HepG2 (cell line): ENCODE measurements around the gene POLRMT. TPM values are rescaled to one million over a fixed set of nuclear protein-coding genes. Genes with fewer than 3 reads are reported as not detected.

Experiments
- ATAC-seq: fragments of 200-7000 bp; cut with Tn5 transposase; 3 replicates; pipeline ENCODE4 v1.9.1; 2020; ENCODE audit warnings: mild to moderate bottlenecking, moderate library complexity
- BruUV-seq: library from RNA; stranded (reverse); fragments of 400-500 nt; replicated peaks from 2 replicates; lab custom pipeline; 2021; lab: Mats Ljungman, UMichigan
- CTCF ChIA-PET: fragments of 300-600 bp; formaldehyde crosslinking; extraction: SDS; loops from one replicate; lab custom pipeline; 2021; ENCODE audit warnings: low total read pairs, inconsistent platforms, low intra/inter-chr PET ratio; lab: Yijun Ruan, JAX
- POLR2A ChIA-PET: fragments of 350-600 bp; sonication (Branson Sonifier 250); formaldehyde crosslinking; loops from one replicate; lab custom pipeline; 2020; ENCODE audit warnings: antibody characterized with exemption, inconsistent platforms; lab: Yijun Ruan, JAX
- DNase-seq: peaks from one replicate; pipeline ENCODE4 v3.0.0-alpha.2; 2015; ENCODE audit warnings: low spot score
- FAIRE-seq: peaks from 3 replicates; lab custom pipeline; 2011; peaks lifted over from hg19 to GRCh38; lab: Jason Lieb, UNC
- H2AFZ ChIP-seq: one replicate; pipeline ENCODE4 v1.6.1; 2011; ENCODE audit warnings: low read length, inconsistent platforms
- H3K27ac ChIP-seq: fragments of 300-600 bp; 3 replicates; pipeline ENCODE4 v1.8.0; 2011; ENCODE audit warnings: mixed run types, mild to moderate bottlenecking, mixed read lengths, low read length, inconsistent platforms; ENCODE audit not compliant: insufficient read depth; ENCODE audit errors: extremely low read length
- H3K27me3 ChIP-seq, 2 experiments: fragments of 200-600 bp in 1 of 2; 2 replicates in 1 of 2; 3 replicates in 1 of 2; pipeline versions ENCODE4 v1.6.0 to v1.8.0; 2011; ENCODE audit warnings: low read length in 2 of 2, mild to moderate bottlenecking in 2 of 2, moderate library complexity in 2 of 2, inconsistent platforms in 1 of 2; ENCODE audit not compliant: insufficient read depth in 2 of 2, control insufficient read depth in 1 of 2
- H3K36me3 ChIP-seq, 2 experiments: fragments of 200-600 bp in 1 of 2; replicated peaks in 1 of 2; 2 replicates in 1 of 2; 3 replicates in 1 of 2; pipeline versions ENCODE4 v1.5.1 to v1.8.0; 2011; ENCODE audit warnings: low read length in 2 of 2, inconsistent platforms in 1 of 2; ENCODE audit not compliant: insufficient read depth in 2 of 2, control insufficient read depth in 1 of 2
- H3K4me1 ChIP-seq: 2 replicates; pipeline ENCODE4 v1.5.1; 2012; ENCODE audit warnings: low read length, inconsistent platforms; ENCODE audit not compliant: insufficient read depth
- H3K4me2 ChIP-seq: 2 replicates; pipeline ENCODE4 v1.6.0; 2011; ENCODE audit warnings: low read depth, low read length, inconsistent platforms
- H3K4me3 ChIP-seq, 3 experiments: fragments of 200-600 bp in 1 of 3; sonication (generic), shearing (Covaris generic) in 1 of 3; replicated peaks in 1 of 3; 2 replicates each; pipeline ENCODE4 v1.5.1; 2011 to 2016; ENCODE audit warnings: low read length in 3 of 3, inconsistent platforms in 2 of 3, low read depth in 2 of 3, mild to moderate bottlenecking in 2 of 3, control low read depth in 1 of 3, mixed read lengths in 1 of 3; ENCODE audit not compliant: insufficient read depth in 1 of 3
- H3K79me2 ChIP-seq: one replicate; pipeline ENCODE4 v1.6.1; 2011; ENCODE audit warnings: low read length, inconsistent platforms; ENCODE audit not compliant: insufficient read depth
- H3K9ac ChIP-seq: 2 replicates; pipeline ENCODE4 v1.6.0; 2011; ENCODE audit warnings: mild to moderate bottlenecking, low read depth, low read length, inconsistent platforms; ENCODE audit not compliant: insufficient read depth
- H3K9me3 ChIP-seq: 2 replicates; pipeline ENCODE4 v1.5.1; 2012; ENCODE audit warnings: mild to moderate bottlenecking, low read length
- H4K20me1 ChIP-seq: 2 replicates; pipeline ENCODE4 v1.6.0; 2011; ENCODE audit warnings: inconsistent platforms, mild to moderate bottlenecking, low read length, moderate library complexity; ENCODE audit not compliant: insufficient read depth
- AGO1 ChIP-seq: fragments of 200-400 bp; formaldehyde crosslinking; IDR thresholded peaks from 2 replicates; pipeline ENCODE4 v1.6.1; 2017; ENCODE audit warnings: mild to moderate bottlenecking, low read depth, low read length, moderate library complexity; ENCODE audit not compliant: poor library complexity, severe bottlenecking
- CSRNP2 ChIP-seq: sonication (generic); formaldehyde crosslinking; conservative IDR thresholded peaks from 2 replicates; pipeline ENCODE4 v1.8.0; 2022; ENCODE audit warnings: low read depth, missing genetic modification reagents
- EP300 ChIP-seq, 3 experiments: sonication (generic) in 1 of 3; formaldehyde crosslinking in 1 of 3; IDR thresholded peaks; 2 replicates each; pipeline versions ENCODE4 v1.5.1 to v1.6.1; 2011 to 2020; ENCODE audit warnings: low read depth in 2 of 3, low read length in 2 of 3, borderline replicate concordance in 1 of 3, improper control_type of control experiment in 1 of 3, mild to moderate bottlenecking in 1 of 3, missing genetic modification reagents in 1 of 3, moderate library complexity in 1 of 3
- IRF1 ChIP-seq: sonication (generic); formaldehyde crosslinking; IDR thresholded peaks from 2 replicates; pipeline ENCODE4 v1.4.0; 2020; ENCODE audit warnings: low read depth, mild to moderate bottlenecking, missing genetic modification reagents
- JDP2 ChIP-seq: sonication (generic); formaldehyde crosslinking; IDR thresholded peaks from 2 replicates; pipeline ENCODE4 v1.8.1; 2022; ENCODE audit warnings: missing genetic modification reagents, borderline replicate concordance
- MAFF ChIP-seq: IDR thresholded peaks from 2 replicates; pipeline ENCODE4 v1.6.1; 2011; ENCODE audit warnings: low read depth, low read length, improper control_type of control experiment
- MAZ ChIP-seq, 2 experiments: sonication (generic) in 1 of 2; formaldehyde crosslinking in 1 of 2; IDR thresholded peaks; 2 replicates each; pipeline versions ENCODE4 v1.5.0 to v1.6.1; 2012 to 2020; ENCODE audit warnings: low read depth in 2 of 2, mild to moderate bottlenecking in 2 of 2, borderline replicate concordance in 1 of 2, improper control_type of control experiment in 1 of 2, low read length in 1 of 2, missing genetic modification reagents in 1 of 2, moderate library complexity in 1 of 2
- NPAS2 ChIP-seq: sonication (generic); formaldehyde crosslinking; IDR thresholded peaks from 2 replicates; pipeline ENCODE4 v1.8.0; 2022; ENCODE audit warnings: mild to moderate bottlenecking, missing genetic modification reagents, borderline replicate concordance
- RAD21 ChIP-seq: fragments of 450-650 bp; formaldehyde crosslinking; IDR thresholded peaks from 2 replicates; pipeline ENCODE4 v1.5.0; 2020; ENCODE audit warnings: mild to moderate bottlenecking
- SAP130 ChIP-seq: IDR thresholded peaks from 2 replicates; pipeline ENCODE4 v1.6.1; 2016; ENCODE audit warnings: low read depth
- TFAP4 ChIP-seq: sonication (generic); IDR thresholded peaks from 2 replicates; pipeline ENCODE4 v1.6.1; 2016; ENCODE audit warnings: low read depth, borderline replicate concordance
- U2AF2 ChIP-seq: fragments of 200-400 bp; formaldehyde crosslinking; IDR thresholded peaks from 2 replicates; pipeline ENCODE4 v1.6.1; 2017; ENCODE audit warnings: low read depth, mild to moderate bottlenecking, low read length
- ZC3H13 ChIP-seq: sonication (generic); formaldehyde crosslinking; IDR thresholded peaks from 2 replicates; pipeline ENCODE4 v1.8.1; 2023; ENCODE audit warnings: mild to moderate bottlenecking, missing genetic modification reagents, moderate library complexity
- ZFY ChIP-seq: sonication (generic); formaldehyde crosslinking; IDR thresholded peaks from 2 replicates; pipeline ENCODE4 v1.4.0; 2020; ENCODE audit warnings: missing genetic modification reagents
- ZKSCAN1 ChIP-seq: fragments of 150-350 bp; IDR thresholded peaks from 2 replicates; pipeline ENCODE4 v1.6.1; 2014; ENCODE audit warnings: low read length
- ZNF329 ChIP-seq: sonication (generic); formaldehyde crosslinking; IDR thresholded peaks from 2 replicates; pipeline ENCODE4 v1.9.0; 2021; ENCODE audit warnings: low read depth, mild to moderate bottlenecking, missing genetic modification reagents
- ZNF431 ChIP-seq: sonication (generic); formaldehyde crosslinking; IDR thresholded peaks from 2 replicates; pipeline ENCODE4 v1.9.0; 2022; ENCODE audit warnings: missing genetic modification reagents, low read depth, mild to moderate bottlenecking, borderline replicate concordance
- ZNF484 ChIP-seq: sonication (generic); formaldehyde crosslinking; IDR thresholded peaks from 2 replicates; pipeline ENCODE4 v1.5.1; 2020; ENCODE audit warnings: mild to moderate bottlenecking, low read depth, missing genetic modification reagents, borderline replicate concordance
- ZNF772 ChIP-seq: sonication (generic); formaldehyde crosslinking; IDR thresholded peaks from 2 replicates; pipeline ENCODE4 v1.5.0; 2020; ENCODE audit warnings: mild to moderate bottlenecking, missing genetic modification reagents
- WGBS: methylation state at CpG from one replicate; pipeline ENCODE4 v1.1.6; 2017; ENCODE audit warnings: low lambda C conversion rate; 5-methylcytosine and 5-hydroxymethylcytosine counted together
- in situ Hi-C: cut with HindIII; loops from 2 replicates; pipeline ENCODE4 v1.10.0; 2017; ENCODE audit warnings: low pct_unique_long_range_greater_than_20kb; ENCODE audit not compliant: extremely low pct_ligation_motif_present
- intact Hi-C: fragments of 100-400 bp; cut with micrococcal nuclease; formaldehyde crosslinking; loops from one replicate; pipeline ENCODE4 v1.10.0; 2022; ENCODE audit not compliant: unreplicated experiment
- polyA plus RNA-seq, 8 experiments: library from polyadenylated mRNA; depleted of rRNA in 3 of 8; stranded (reverse) in 7 of 8; unstranded in 1 of 8; fragments of >200 nt; fragmentation: Illumina TruSeq in 4 of 8; extraction: Trizol in 4 of 8; gene quantifications; 2 replicates each; pipeline versions ENCODE4 v1.2.1 to v1.2.3, GENCODE V29; 2011 to 2016; ENCODE audit warnings: low read depth in 4 of 8, missing spikeins in 1 of 8, mixed read lengths in 1 of 8; ENCODE audit not compliant: insufficient read depth in 1 of 8
- total RNA-seq, 5 experiments: library from RNA; depleted of rRNA; stranded (reverse); fragments of >200 nt; fragmentation: Illumina TruSeq; extraction: Trizol; gene quantifications; 2 replicates each; pipeline ENCODE4 v1.2.3, GENCODE V29; 2016; ENCODE audit warnings: low read depth in 1 of 5

POLRMT gene
- total and polyA plus RNA-seq, 2 of the 13 experiments (the other 11 are each of a cell fraction or from before 2014, with no cell fraction given): 78.0 to 101 TPM

GRCh38 chr19:670609-671075 lies 37.3 kb upstream of the POLRMT start:
- in situ Hi-C loops: no loop called here
- TF ChIP-seq AGO1: no peak
- no peak for TF ChIP-seq U2AF2
- TF ChIP-seq EP300 (IDR thresholded peaks at IDR 0.05; ENCODE audit: low read depth in 2 of 2, low read length in 2 of 2): no peak
- TF ChIP-seq EP300 (CRISPR knock-in tag; IDR thresholded peaks at IDR 0.05; ENCODE audit: borderline replicate concordance): 0 out of 2 replicates have a peak, but pooled peaks have one; percentile 11
- TF ChIP-seq ZFY (CRISPR knock-in tag): peak; percentile 58; the same call in 1 of the 2 replicates
- TF ChIP-seq RAD21 (CRISPR knock-in tag): 0 out of 2 replicates have a peak, but pooled peaks have one; percentile 32
- no peak for TF ChIP-seq CSRNP2 (CRISPR knock-in tag)
- TF ChIP-seq ZNF772 (CRISPR knock-in tag): peak; percentile 28; the same call in 1 of the 2 replicates
- TF ChIP-seq ZNF484 (CRISPR knock-in tag): no peak
- TF ChIP-seq IRF1 (CRISPR knock-in tag): no peak
- TF ChIP-seq MAZ (IDR thresholded peaks at IDR 0.05; ENCODE audit: borderline replicate concordance, low read depth, low read length): no peak
- TF ChIP-seq MAZ (CRISPR knock-in tag; IDR thresholded peaks at IDR 0.05; ENCODE audit: low read depth): no peak
- TF ChIP-seq SAP130 (CRISPR knock-in tag): peak; percentile 21; the same call in 1 of the 2 replicates
- no peak for TF ChIP-seq JDP2 (CRISPR knock-in tag)
- no peak for TF ChIP-seq ZC3H13 (CRISPR knock-in tag)
- 0 out of 2 replicates have a peak, but pooled peaks have one; percentile 16 for TF ChIP-seq MAFF
- TF ChIP-seq TFAP4: no peak
- TF ChIP-seq ZNF431 (CRISPR knock-in tag): no peak
- peak; percentile 100 for TF ChIP-seq ZNF329 (CRISPR knock-in tag)
- no peak for TF ChIP-seq NPAS2 (CRISPR knock-in tag)
- TF ChIP-seq ZKSCAN1: 0 out of 2 replicates have a peak, but pooled peaks have one; percentile 42

More at GRCh38 chr19:670609-671075, 37.3 kb upstream of the POLRMT start:
- no peak overlapping the region for H3K27ac ChIP-seq
- peak; percentile 44 for FAIRE-seq
- intact Hi-C loops: no loop called here
- ChIA-PET CTCF (no interaction called here), POLR2A (interaction anchor here (0.9 to 2.8 kb wide), 8 partner anchors 9 to 68 kb away, joined by 3 to 13 read pairs (median 4); no protein-coding TSS in a partner anchor)
- no peaks in the 10 kb centered on the region for H4K20me1 ChIP-seq
- H3K4me1 ChIP-seq: peaks cover 77% of the 10 kb centered on the region
- 0 out of 5 replicates have a peak, but pooled peaks cover 0 to under 1% of the 10 kb centered on the region in 2 experiments for H3K27me3 ChIP-seq
- WGBS: 12% methylated on average over 5 of the region's 9 CpGs
- H3K4me3 ChIP-seq: peak overlapping the region in 1 of 3 experiments; percentile 46; a peak in 1 of 6 replicates
- H3K9ac ChIP-seq: no peak overlapping the region
- H3K79me2 ChIP-seq: no peaks in the 10 kb centered on the region
- BruUV-seq: no TSS peak
- peak overlapping the region; percentile 62 for H3K4me2 ChIP-seq
- no peaks in the 10 kb centered on the region; the same call in 1 of the 2 replicates for H3K9me3 ChIP-seq
- no peak overlapping the region for H2AFZ ChIP-seq
- ATAC-seq: peak; percentile 89
- H3K36me3 ChIP-seq: no peaks in the 10 kb centered on the region
- DNase-seq: peak; percentile 75
